Measurements from ENCODE around the gene SCEL.
A peak's percentile ranks its signal among the peaks of the same experiment; 100 is the strongest.

The SCEL gene

GRCh38 chr13:77536358-77536757, 852 bp downstream of the SCEL start:
- DNase-seq (ENCODE audit: low read depth) = no peak
- no peak for TF ChIP-seq CTCF (conservative IDR thresholded peaks at IDR 0.05; ENCODE audit: low read depth, low read length)
- H3K4me3 ChIP-seq (ENCODE audit: low read depth, low read length) = no peak overlapping the region

GRCh38 chr13:77537289-77537919, 1.9 kb downstream of the SCEL start:
- H3K4me3 ChIP-seq (ENCODE audit: low read depth, low read length) = no peak overlapping the region
- no peak for TF ChIP-seq CTCF (conservative IDR thresholded peaks at IDR 0.05; ENCODE audit: low read depth, low read length)
- DNase-seq (ENCODE audit: low read depth) = no peak

GRCh38 chr13:77543711-77544110, 8.2 kb downstream of the SCEL start:
- H3K4me3 ChIP-seq (ENCODE audit: low read depth, low read length) = no peak overlapping the region
- no peak for TF ChIP-seq CTCF (conservative IDR thresholded peaks at IDR 0.05; ENCODE audit: low read depth, low read length)
- DNase-seq (ENCODE audit: low read depth) = no peak

- no peak for TF ChIP-seq CTCF (conservative IDR thresholded peaks at IDR 0.05; ENCODE audit: low read depth, low read length)
- DNase-seq (ENCODE audit: low read depth) = peak; percentile 72
- no peak overlapping the region for H3K4me3 ChIP-seq (ENCODE audit: low read depth, low read length)
Measured at GRCh38 chr13:77544355-77544754, 8.8 kb downstream of the SCEL start.

GRCh38 chr13:77544758-77545338, 9.3 kb downstream of the SCEL start:
- DNase-seq (ENCODE audit: low read depth) = no peak
- TF ChIP-seq CTCF (conservative IDR thresholded peaks at IDR 0.05; ENCODE audit: low read depth, low read length) = no peak
- H3K4me3 ChIP-seq (ENCODE audit: low read depth, low read length) = no peak overlapping the region

GRCh38 chr13:77545626-77546412, 10.3 kb downstream of the SCEL start:
- no peak overlapping the region for H3K4me3 ChIP-seq (ENCODE audit: low read depth, low read length)
- DNase-seq (ENCODE audit: low read depth) = no peak
- no peak for TF ChIP-seq CTCF (conservative IDR thresholded peaks at IDR 0.05; ENCODE audit: low read depth, low read length)

Measured in choroid plexus epithelial cell (primary cell).